Measurements from ENCODE around the gene EDAR.

- TF ChIP-seq CTCF (IDR thresholded peaks at IDR 0.05; ENCODE audit: control extremely low read depth in 1 of 3, insufficient read depth in 1 of 3, low read depth in 1 of 3, low read length in 3 of 3) (no peak), EP300 (IDR thresholded peaks at IDR 0.05; ENCODE audit: borderline replicate concordance in 1 of 2, low read depth in 2 of 2, low read length in 2 of 2) (no peak), EZH2 (IDR thresholded peaks at IDR 0.05; ENCODE audit: low read depth, low read length, severe bottlenecking) (no peak), POU5F1 (IDR thresholded peaks at IDR 0.05; ENCODE audit: low read depth, low read length) (no peak), YY1 (IDR thresholded peaks at IDR 0.05; ENCODE audit: low read depth, low read length) (no peak), SUZ12 (IDR thresholded peaks at IDR 0.05; ENCODE audit: low read length) (no peak), TCF12 (IDR thresholded peaks at IDR 0.05; ENCODE audit: low read depth, low read length) (no peak), SP4 (IDR thresholded peaks at IDR 0.05; ENCODE audit: low read length) (no peak)
These were observed 31.0 kb downstream of the EDAR start for GRCh38 chr2:108958002-108958401.

Measured in H1 (cell line).